GM12873 (cell line): ENCODE measurements around the gene ARMH4.

Source experiments
- CTCF ChIP-seq: IDR thresholded peaks from 2 replicates; pipeline ENCODE4 v1.5.1; 2012; ENCODE audit warnings: low read depth, mild to moderate bottlenecking, moderate library complexity, low read length, control low read depth; ENCODE audit not compliant: insufficient read depth; ENCODE audit errors: missing control alignments

Gene ARMH4

GRCh38 chr14:58107947-58108552 is 44.0 kb downstream of the ARMH4 start:
- peak; percentile 56 for TF ChIP-seq CTCF

DNA sequence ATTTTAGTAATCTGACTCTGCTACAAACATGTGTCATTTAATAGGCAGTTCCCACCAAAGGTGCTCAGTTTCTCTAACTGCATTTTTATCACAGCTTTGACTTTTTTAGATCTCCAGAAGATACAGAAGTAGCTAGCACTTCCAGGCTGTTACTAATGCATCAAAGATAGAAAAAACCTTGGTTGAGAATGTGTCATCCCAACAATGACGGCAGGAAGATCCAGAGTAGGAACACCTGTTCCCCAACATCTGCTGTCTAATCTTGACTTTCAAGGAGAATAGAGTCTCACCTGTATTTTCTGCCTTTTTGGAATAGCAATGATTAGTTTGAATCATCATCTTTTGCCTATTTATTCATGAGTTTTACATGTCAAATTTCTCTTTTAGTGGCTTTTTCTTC is 45.0 kb downstream of the ARMH4 start:
- no peak for TF ChIP-seq CTCF

DNA sequence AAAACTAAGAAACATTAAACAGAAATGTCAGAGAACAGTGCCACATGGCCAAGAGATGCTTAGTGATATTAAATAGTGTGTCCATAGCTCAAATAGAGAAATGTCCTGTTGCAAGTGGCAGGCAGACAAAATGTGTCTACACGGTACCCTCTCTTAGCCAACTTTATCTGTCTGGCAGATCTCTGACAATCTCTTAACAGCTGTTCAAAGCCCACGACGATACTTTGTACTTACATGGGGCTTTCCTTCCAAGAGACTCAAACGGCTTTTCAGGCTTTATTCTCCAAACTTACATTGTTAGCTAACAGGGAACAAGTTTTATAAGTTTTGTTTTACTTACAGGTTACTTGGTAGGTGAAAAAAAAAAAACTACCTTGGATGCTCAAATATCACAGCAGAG is 45.6 kb downstream of the ARMH4 start:
- no peak for TF ChIP-seq CTCF

- TF ChIP-seq CTCF = no peak
Measured at GRCh38 chr14:58104808-58105207, 47.2 kb downstream of the ARMH4 start.

DNA sequence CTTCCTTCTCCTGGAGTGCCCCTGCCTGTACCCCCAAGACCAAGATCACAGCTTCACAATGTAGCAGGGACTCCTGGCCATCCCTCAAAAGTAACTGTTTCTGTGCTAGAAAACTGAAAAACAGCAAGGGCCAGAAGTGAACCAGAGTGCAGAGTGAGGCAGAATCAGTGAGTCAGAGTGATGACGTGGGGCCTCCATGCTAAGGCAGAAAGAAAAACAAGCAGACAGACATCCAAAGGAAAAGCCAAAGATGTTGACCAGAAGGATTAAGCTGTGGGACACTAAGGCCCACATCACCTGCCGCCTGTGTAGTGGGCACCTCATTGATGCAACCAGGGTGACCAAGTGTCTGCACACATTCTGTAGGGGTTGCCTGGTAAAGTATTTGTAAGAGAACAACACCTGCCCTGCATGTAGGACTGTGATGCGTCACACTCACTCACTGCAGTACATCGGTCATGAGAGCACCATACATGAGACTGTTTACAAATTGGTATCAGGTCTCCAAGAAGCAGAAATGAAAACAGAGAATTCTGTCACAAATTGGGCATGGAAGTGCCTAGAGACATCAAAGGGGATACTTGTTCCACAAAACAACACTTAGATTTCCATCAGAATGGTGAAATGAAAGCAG is 51.2 kb downstream of the ARMH4 start:
- no peak for TF ChIP-seq CTCF

GRCh38 chr14:58099682-58100081 is 52.3 kb downstream of the ARMH4 start:
- no peak for TF ChIP-seq CTCF

DNA sequence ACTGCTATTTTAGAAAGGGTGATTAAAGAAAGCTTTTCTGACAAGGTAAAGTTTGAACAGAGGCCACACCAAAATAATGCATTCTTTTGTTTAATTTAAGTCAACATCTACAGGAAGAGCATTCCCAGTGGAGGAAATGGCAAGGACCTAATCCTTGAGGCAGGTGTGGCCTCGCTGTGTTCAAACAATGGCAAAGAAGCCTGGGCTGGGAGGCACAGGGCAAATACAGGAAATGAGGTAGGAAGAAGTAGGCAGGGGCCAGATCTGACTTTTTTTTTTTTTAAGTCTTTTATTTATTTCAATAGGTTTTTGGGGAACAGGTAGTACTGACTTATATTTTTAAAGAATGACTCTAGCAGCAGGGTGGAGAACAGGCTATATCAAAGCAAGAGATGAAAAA is 53.5 kb downstream of the ARMH4 start:
- no peak for TF ChIP-seq CTCF
